ENCODE results near the gene GPI.

DNA sequence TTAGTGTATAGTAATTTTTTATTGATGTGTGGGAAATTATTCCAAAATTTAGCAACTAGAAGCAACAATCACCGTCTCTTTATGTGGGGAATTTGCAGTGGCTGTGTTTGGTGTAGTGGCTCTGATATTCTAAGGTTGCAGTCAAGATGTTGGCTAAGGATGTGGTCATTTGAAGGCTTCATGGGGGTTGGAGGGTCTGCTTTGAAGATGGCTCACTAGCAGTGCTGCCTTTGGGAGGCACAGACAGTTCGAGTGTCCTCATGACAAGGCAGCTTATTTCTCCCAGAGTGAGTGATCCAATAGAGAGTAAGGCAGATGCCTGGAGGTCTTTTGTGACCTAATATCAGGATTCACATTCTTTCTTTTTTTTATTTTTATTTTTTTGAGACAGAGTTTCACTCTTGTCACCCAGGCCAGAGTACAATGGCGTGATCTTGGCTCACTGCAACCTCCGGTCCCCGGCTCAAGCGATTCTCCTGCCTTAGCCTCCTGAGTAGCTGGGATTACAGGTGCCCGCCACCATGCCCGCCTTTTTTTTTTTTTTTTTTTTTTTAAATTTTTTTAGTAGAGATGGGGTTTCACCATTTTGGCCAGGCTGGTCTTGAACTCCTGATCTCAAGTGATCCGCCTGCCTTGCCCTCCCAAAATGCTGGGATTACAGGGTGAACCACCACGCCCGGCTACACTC lies 8.7 kb downstream of the GPI start:
- TF ChIP-seq, protein P1, sequence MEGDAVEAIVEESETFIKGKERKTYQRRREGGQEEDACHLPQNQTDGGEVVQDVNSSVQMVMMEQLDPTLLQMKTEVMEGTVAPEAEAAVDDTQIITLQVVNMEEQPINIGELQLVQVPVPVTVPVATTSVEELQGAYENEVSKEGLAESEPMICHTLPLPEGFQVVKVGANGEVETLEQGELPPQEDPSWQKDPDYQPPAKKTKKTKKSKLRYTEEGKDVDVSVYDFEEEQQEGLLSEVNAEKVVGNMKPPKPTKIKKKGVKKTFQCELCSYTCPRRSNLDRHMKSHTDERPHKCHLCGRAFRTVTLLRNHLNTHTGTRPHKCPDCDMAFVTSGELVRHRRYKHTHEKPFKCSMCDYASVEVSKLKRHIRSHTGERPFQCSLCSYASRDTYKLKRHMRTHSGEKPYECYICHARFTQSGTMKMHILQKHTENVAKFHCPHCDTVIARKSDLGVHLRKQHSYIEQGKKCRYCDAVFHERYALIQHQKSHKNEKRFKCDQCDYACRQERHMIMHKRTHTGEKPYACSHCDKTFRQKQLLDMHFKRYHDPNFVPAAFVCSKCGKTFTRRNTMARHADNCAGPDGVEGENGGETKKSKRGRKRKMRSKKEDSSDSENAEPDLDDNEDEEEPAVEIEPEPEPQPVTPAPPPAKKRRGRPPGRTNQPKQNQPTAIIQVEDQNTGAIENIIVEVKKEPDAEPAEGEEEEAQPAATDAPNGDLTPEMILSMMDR (IDR thresholded peaks at IDR 0.05; ENCODE audit: low read depth, low read length), result no peak
- TF ChIP-seq EZH2phosphoT487 (IDR thresholded peaks at IDR 0.05; ENCODE audit: low read depth), result no peak

Data from OCI-LY3 (cell line).